Measurements from ENCODE around the gene CCL11. TPM values are rescaled to one million over a fixed set of nuclear protein-coding genes. Genes with fewer than 3 reads are reported as not detected.

CCL11 gene
- total RNA-seq, 1 experiment from 2014 or later = not detected

DNA sequence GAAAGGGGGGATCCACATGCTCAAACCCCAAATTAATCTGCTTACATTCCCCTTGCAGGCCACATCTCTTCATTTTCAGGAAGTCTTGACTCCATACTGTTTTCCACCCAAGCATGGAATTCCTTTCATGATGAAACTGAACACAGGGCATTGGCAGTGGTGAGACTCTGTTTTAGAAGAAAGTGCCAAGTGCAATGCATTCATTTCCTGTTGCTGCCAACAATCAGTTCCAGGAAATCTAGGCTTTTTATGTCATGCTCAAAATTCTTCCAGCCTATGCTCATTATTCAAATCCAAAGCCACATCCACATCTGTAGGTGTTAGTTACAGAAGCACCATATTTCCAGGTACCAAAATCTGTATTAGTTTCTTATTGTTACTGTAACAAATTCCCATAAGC is 26.4 kb upstream of the CCL11 start:
- ATAC-seq (no peak), DNase-seq (ENCODE audit: low spot score) (no peak)
- TF ChIP-seq ETV6 (CRISPR knock-in tag; IDR thresholded peaks at IDR 0.05) (no peak), KAT7 (CRISPR knock-in tag; IDR thresholded peaks at IDR 0.05; ENCODE audit: borderline replicate concordance) (no peak), TP53 (CRISPR knock-in tag; IDR thresholded peaks at IDR 0.05) (no peak), ZNF219 (CRISPR knock-in tag; IDR thresholded peaks at IDR 0.05; ENCODE audit: borderline replicate concordance) (no peak), ZNF263 (CRISPR knock-in tag; IDR thresholded peaks at IDR 0.05; ENCODE audit: low read depth) (no peak), SP1 (CRISPR knock-in tag; conservative IDR thresholded peaks at IDR 0.05) (no peak), ATF1 (CRISPR knock-in tag; IDR thresholded peaks at IDR 0.05) (no peak), ZNF138 (CRISPR knock-in tag; conservative IDR thresholded peaks at IDR 0.05) (no peak), CBFB (CRISPR knock-in tag; IDR thresholded peaks at IDR 0.05; ENCODE audit: low read depth) (no peak)
- TF ChIP-seq, protein P1, sequence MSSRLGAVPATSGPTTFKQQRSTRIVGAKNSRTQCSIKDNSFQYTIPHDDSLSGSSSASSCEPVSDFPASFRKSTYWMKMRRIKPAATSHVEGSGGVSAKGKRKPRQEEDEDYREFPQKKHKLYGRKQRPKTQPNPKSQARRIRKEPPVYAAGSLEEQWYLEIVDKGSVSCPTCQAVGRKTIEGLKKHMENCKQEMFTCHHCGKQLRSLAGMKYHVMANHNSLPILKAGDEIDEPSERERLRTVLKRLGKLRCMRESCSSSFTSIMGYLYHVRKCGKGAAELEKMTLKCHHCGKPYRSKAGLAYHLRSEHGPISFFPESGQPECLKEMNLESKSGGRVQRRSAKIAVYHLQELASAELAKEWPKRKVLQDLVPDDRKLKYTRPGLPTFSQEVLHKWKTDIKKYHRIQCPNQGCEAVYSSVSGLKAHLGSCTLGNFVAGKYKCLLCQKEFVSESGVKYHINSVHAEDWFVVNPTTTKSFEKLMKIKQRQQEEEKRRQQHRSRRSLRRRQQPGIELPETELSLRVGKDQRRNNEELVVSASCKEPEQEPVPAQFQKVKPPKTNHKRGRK (CRISPR knock-in tag; IDR thresholded peaks at IDR 0.05; ENCODE audit: borderline replicate concordance) = no peak
- TF ChIP-seq, protein P2, sequence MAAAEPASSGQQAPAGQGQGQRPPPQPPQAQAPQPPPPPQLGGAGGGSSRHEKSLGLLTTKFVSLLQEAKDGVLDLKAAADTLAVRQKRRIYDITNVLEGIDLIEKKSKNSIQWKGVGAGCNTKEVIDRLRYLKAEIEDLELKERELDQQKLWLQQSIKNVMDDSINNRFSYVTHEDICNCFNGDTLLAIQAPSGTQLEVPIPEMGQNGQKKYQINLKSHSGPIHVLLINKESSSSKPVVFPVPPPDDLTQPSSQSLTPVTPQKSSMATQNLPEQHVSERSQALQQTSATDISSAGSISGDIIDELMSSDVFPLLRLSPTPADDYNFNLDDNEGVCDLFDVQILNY (CRISPR knock-in tag; IDR thresholded peaks at IDR 0.05) = no peak
- TF ChIP-seq, protein P3, sequence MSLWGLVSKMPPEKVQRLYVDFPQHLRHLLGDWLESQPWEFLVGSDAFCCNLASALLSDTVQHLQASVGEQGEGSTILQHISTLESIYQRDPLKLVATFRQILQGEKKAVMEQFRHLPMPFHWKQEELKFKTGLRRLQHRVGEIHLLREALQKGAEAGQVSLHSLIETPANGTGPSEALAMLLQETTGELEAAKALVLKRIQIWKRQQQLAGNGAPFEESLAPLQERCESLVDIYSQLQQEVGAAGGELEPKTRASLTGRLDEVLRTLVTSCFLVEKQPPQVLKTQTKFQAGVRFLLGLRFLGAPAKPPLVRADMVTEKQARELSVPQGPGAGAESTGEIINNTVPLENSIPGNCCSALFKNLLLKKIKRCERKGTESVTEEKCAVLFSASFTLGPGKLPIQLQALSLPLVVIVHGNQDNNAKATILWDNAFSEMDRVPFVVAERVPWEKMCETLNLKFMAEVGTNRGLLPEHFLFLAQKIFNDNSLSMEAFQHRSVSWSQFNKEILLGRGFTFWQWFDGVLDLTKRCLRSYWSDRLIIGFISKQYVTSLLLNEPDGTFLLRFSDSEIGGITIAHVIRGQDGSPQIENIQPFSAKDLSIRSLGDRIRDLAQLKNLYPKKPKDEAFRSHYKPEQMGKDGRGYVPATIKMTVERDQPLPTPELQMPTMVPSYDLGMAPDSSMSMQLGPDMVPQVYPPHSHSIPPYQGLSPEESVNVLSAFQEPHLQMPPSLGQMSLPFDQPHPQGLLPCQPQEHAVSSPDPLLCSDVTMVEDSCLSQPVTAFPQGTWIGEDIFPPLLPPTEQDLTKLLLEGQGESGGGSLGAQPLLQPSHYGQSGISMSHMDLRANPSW (CRISPR knock-in tag; conservative IDR thresholded peaks at IDR 0.05; ENCODE audit: low read depth) = no peak
- TF ChIP-seq, protein P4, sequence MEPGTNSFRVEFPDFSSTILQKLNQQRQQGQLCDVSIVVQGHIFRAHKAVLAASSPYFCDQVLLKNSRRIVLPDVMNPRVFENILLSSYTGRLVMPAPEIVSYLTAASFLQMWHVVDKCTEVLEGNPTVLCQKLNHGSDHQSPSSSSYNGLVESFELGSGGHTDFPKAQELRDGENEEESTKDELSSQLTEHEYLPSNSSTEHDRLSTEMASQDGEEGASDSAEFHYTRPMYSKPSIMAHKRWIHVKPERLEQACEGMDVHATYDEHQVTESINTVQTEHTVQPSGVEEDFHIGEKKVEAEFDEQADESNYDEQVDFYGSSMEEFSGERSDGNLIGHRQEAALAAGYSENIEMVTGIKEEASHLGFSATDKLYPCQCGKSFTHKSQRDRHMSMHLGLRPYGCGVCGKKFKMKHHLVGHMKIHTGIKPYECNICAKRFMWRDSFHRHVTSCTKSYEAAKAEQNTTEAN (CRISPR knock-in tag; IDR thresholded peaks at IDR 0.05) = no peak
- H3K4me3 Mint-ChIP-seq = no peak overlapping the region
- POLR2A ChIA-PET = no interaction called here
- H3K27me3 Mint-ChIP-seq (ENCODE audit: low read depth) = peaks cover 18% of the 10 kb centered on the region
- peaks cover 28% of the 10 kb centered on the region for H3K4me1 Mint-ChIP-seq
- CTCF ChIA-PET = no interaction called here
- H3K36me3 Mint-ChIP-seq = no peaks in the 10 kb centered on the region
- H3K9me3 Mint-ChIP-seq = no peaks in the 10 kb centered on the region
- H3K27ac Mint-ChIP-seq = no peak overlapping the region

DNA sequence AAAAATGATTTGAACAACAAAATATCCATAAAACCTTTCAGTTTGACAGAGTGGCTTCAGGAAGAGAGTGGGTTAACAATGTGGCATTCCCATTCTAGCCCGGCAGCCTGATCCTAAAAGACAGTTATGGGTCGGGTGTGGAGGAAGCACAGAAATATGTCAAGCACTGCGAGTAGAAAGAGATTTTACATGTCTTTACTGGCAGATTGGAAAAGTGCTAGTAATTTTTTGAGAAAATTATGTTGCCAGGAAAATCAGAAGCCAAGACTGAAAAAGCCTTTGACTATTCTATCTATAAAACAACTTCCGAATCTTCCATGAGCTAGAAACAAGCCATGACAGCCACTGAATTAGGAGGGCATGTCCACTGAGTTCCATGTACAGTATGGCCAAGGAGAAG is 24.7 kb upstream of the CCL11 start:
- CTCF ChIA-PET = no interaction called here
- DNase-seq (ENCODE audit: low spot score) = no peak

More for the DNA sequence above, 24.7 kb upstream of the CCL11 start:
- H3K36me3 Mint-ChIP-seq = no peaks in the 10 kb centered on the region
- H3K4me3 Mint-ChIP-seq = no peak overlapping the region
- peaks cover 16% of the 10 kb centered on the region for H3K27me3 Mint-ChIP-seq (ENCODE audit: low read depth)
- H3K27ac Mint-ChIP-seq = no peak overlapping the region
- H3K9me3 Mint-ChIP-seq = no peaks in the 10 kb centered on the region
- H3K4me1 Mint-ChIP-seq = peaks cover 11% of the 10 kb centered on the region
- POLR2A ChIA-PET = no interaction called here
- ATAC-seq = no peak
- TF ChIP-seq, protein P5, sequence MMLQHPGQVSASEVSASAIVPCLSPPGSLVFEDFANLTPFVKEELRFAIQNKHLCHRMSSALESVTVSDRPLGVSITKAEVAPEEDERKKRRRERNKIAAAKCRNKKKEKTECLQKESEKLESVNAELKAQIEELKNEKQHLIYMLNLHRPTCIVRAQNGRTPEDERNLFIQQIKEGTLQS (CRISPR knock-in tag; conservative IDR thresholded peaks at IDR 0.05) = no peak
- no peak for TF ChIP-seq PRRX2 (CRISPR knock-in tag; IDR thresholded peaks at IDR 0.05)
- TF ChIP-seq SOX15 (CRISPR knock-in tag; IDR thresholded peaks at IDR 0.05) = no peak
- no peak for TF ChIP-seq FOXK1 (CRISPR knock-in tag; IDR thresholded peaks at IDR 0.05)
- TF ChIP-seq, protein P6, sequence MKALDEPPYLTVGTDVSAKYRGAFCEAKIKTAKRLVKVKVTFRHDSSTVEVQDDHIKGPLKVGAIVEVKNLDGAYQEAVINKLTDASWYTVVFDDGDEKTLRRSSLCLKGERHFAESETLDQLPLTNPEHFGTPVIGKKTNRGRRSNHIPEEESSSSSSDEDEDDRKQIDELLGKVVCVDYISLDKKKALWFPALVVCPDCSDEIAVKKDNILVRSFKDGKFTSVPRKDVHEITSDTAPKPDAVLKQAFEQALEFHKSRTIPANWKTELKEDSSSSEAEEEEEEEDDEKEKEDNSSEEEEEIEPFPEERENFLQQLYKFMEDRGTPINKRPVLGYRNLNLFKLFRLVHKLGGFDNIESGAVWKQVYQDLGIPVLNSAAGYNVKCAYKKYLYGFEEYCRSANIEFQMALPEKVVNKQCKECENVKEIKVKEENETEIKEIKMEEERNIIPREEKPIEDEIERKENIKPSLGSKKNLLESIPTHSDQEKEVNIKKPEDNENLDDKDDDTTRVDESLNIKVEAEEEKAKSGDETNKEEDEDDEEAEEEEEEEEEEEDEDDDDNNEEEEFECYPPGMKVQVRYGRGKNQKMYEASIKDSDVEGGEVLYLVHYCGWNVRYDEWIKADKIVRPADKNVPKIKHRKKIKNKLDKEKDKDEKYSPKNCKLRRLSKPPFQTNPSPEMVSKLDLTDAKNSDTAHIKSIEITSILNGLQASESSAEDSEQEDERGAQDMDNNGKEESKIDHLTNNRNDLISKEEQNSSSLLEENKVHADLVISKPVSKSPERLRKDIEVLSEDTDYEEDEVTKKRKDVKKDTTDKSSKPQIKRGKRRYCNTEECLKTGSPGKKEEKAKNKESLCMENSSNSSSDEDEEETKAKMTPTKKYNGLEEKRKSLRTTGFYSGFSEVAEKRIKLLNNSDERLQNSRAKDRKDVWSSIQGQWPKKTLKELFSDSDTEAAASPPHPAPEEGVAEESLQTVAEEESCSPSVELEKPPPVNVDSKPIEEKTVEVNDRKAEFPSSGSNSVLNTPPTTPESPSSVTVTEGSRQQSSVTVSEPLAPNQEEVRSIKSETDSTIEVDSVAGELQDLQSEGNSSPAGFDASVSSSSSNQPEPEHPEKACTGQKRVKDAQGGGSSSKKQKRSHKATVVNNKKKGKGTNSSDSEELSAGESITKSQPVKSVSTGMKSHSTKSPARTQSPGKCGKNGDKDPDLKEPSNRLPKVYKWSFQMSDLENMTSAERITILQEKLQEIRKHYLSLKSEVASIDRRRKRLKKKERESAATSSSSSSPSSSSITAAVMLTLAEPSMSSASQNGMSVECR (CRISPR knock-in tag; IDR thresholded peaks at IDR 0.05; ENCODE audit: borderline replicate concordance) = no peak
- TF ChIP-seq, protein P7, sequence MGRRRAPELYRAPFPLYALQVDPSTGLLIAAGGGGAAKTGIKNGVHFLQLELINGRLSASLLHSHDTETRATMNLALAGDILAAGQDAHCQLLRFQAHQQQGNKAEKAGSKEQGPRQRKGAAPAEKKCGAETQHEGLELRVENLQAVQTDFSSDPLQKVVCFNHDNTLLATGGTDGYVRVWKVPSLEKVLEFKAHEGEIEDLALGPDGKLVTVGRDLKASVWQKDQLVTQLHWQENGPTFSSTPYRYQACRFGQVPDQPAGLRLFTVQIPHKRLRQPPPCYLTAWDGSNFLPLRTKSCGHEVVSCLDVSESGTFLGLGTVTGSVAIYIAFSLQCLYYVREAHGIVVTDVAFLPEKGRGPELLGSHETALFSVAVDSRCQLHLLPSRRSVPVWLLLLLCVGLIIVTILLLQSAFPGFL (CRISPR knock-in tag; IDR thresholded peaks at IDR 0.05; ENCODE audit: borderline replicate concordance) = no peak
- no peak for TF ChIP-seq FOXJ3 (CRISPR knock-in tag; IDR thresholded peaks at IDR 0.05; ENCODE audit: borderline replicate concordance)
- TF ChIP-seq ZNF396 (CRISPR knock-in tag; IDR thresholded peaks at IDR 0.05; ENCODE audit: borderline replicate concordance) = no peak
- TF ChIP-seq CREM (CRISPR knock-in tag; IDR thresholded peaks at IDR 0.05) = no peak
- no peak for TF ChIP-seq NR1H2 (CRISPR knock-in tag; IDR thresholded peaks at IDR 0.05)
- no peak for TF ChIP-seq FOXP1 (CRISPR knock-in tag; IDR thresholded peaks at IDR 0.05; ENCODE audit: borderline replicate concordance)

All from WTC11 (cell line).